ENCODE data around the gene GABBR2. TPM values are rescaled to one million over a fixed set of nuclear protein-coding genes. Genes with fewer than 3 reads are reported as not detected.

GABBR2 gene
- total and polyA plus RNA-seq, 9 of the 15 experiments (the other 6 are each of a cell fraction or from before 2014, with no cell fraction given) = 0.15 to 1.9 (median 0.32) TPM

DNA sequence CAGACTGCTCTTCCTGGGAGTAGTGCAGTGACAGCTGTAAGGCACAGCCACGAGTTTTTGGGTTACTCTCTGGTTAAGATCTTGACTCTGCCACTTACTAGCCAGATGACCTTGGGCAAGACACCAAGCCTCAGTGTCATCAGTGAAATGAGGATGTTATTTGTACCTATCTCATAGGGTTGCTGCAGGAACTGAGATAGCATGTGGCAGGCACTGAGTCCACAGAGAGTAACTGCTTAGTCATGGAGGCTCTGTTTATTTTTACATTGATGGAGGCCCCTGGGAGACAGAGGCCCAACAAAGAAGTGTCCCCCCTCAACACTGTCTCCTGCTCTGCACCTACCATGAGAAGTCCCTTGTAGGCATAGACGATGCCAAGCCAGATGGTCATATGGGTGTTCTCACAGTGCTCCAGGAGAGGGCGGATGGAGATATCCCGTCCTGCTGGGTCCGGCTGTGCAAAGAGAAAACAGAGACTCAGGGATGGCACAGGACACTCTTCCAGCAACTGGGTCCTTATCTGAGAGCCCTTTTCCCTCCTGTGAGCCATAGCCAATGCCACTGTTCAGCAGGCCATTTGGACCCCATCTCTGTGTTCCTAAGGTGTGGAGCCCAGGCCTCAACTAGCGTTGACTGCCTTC, 397.9 kb downstream of the GABBR2 start (continued):
- TF ChIP-seq, protein P1, sequence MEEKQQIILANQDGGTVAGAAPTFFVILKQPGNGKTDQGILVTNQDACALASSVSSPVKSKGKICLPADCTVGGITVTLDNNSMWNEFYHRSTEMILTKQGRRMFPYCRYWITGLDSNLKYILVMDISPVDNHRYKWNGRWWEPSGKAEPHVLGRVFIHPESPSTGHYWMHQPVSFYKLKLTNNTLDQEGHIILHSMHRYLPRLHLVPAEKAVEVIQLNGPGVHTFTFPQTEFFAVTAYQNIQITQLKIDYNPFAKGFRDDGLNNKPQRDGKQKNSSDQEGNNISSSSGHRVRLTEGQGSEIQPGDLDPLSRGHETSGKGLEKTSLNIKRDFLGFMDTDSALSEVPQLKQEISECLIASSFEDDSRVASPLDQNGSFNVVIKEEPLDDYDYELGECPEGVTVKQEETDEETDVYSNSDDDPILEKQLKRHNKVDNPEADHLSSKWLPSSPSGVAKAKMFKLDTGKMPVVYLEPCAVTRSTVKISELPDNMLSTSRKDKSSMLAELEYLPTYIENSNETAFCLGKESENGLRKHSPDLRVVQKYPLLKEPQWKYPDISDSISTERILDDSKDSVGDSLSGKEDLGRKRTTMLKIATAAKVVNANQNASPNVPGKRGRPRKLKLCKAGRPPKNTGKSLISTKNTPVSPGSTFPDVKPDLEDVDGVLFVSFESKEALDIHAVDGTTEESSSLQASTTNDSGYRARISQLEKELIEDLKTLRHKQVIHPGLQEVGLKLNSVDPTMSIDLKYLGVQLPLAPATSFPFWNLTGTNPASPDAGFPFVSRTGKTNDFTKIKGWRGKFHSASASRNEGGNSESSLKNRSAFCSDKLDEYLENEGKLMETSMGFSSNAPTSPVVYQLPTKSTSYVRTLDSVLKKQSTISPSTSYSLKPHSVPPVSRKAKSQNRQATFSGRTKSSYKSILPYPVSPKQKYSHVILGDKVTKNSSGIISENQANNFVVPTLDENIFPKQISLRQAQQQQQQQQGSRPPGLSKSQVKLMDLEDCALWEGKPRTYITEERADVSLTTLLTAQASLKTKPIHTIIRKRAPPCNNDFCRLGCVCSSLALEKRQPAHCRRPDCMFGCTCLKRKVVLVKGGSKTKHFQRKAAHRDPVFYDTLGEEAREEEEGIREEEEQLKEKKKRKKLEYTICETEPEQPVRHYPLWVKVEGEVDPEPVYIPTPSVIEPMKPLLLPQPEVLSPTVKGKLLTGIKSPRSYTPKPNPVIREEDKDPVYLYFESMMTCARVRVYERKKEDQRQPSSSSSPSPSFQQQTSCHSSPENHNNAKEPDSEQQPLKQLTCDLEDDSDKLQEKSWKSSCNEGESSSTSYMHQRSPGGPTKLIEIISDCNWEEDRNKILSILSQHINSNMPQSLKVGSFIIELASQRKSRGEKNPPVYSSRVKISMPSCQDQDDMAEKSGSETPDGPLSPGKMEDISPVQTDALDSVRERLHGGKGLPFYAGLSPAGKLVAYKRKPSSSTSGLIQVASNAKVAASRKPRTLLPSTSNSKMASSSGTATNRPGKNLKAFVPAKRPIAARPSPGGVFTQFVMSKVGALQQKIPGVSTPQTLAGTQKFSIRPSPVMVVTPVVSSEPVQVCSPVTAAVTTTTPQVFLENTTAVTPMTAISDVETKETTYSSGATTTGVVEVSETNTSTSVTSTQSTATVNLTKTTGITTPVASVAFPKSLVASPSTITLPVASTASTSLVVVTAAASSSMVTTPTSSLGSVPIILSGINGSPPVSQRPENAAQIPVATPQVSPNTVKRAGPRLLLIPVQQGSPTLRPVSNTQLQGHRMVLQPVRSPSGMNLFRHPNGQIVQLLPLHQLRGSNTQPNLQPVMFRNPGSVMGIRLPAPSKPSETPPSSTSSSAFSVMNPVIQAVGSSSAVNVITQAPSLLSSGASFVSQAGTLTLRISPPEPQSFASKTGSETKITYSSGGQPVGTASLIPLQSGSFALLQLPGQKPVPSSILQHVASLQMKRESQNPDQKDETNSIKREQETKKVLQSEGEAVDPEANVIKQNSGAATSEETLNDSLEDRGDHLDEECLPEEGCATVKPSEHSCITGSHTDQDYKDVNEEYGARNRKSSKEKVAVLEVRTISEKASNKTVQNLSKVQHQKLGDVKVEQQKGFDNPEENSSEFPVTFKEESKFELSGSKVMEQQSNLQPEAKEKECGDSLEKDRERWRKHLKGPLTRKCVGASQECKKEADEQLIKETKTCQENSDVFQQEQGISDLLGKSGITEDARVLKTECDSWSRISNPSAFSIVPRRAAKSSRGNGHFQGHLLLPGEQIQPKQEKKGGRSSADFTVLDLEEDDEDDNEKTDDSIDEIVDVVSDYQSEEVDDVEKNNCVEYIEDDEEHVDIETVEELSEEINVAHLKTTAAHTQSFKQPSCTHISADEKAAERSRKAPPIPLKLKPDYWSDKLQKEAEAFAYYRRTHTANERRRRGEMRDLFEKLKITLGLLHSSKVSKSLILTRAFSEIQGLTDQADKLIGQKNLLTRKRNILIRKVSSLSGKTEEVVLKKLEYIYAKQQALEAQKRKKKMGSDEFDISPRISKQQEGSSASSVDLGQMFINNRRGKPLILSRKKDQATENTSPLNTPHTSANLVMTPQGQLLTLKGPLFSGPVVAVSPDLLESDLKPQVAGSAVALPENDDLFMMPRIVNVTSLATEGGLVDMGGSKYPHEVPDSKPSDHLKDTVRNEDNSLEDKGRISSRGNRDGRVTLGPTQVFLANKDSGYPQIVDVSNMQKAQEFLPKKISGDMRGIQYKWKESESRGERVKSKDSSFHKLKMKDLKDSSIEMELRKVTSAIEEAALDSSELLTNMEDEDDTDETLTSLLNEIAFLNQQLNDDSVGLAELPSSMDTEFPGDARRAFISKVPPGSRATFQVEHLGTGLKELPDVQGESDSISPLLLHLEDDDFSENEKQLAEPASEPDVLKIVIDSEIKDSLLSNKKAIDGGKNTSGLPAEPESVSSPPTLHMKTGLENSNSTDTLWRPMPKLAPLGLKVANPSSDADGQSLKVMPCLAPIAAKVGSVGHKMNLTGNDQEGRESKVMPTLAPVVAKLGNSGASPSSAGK (IDR thresholded peaks at IDR 0.05) = peak; percentile 68
- TF ChIP-seq ZNF431 (CRISPR knock-in tag; IDR thresholded peaks at IDR 0.05) (0 out of 2 replicates have a peak, but pooled peaks have one; percentile 42), ZNF175 (CRISPR knock-in tag; IDR thresholded peaks at IDR 0.05; ENCODE audit: low read depth) (0 out of 2 replicates have a peak, but pooled peaks have one; percentile 38), MIER1 (IDR thresholded peaks at IDR 0.05; ENCODE audit: low read depth) (no peak), HMG20B (CRISPR knock-in tag; IDR thresholded peaks at IDR 0.05) (no peak), ETS2 (tag; IDR thresholded peaks at IDR 0.05; ENCODE audit: borderline replicate concordance, poor library complexity, severe bottlenecking) (no peak), ZNF263 (CRISPR knock-in tag; IDR thresholded peaks at IDR 0.05; ENCODE audit: borderline replicate concordance) (no peak), ZBTB1 (CRISPR knock-in tag; IDR thresholded peaks at IDR 0.05; ENCODE audit: borderline replicate concordance, low read depth) (no peak), ZNF316 (IDR thresholded peaks at IDR 0.05) (peak; percentile 94)
- TF ChIP-seq, protein P2, sequence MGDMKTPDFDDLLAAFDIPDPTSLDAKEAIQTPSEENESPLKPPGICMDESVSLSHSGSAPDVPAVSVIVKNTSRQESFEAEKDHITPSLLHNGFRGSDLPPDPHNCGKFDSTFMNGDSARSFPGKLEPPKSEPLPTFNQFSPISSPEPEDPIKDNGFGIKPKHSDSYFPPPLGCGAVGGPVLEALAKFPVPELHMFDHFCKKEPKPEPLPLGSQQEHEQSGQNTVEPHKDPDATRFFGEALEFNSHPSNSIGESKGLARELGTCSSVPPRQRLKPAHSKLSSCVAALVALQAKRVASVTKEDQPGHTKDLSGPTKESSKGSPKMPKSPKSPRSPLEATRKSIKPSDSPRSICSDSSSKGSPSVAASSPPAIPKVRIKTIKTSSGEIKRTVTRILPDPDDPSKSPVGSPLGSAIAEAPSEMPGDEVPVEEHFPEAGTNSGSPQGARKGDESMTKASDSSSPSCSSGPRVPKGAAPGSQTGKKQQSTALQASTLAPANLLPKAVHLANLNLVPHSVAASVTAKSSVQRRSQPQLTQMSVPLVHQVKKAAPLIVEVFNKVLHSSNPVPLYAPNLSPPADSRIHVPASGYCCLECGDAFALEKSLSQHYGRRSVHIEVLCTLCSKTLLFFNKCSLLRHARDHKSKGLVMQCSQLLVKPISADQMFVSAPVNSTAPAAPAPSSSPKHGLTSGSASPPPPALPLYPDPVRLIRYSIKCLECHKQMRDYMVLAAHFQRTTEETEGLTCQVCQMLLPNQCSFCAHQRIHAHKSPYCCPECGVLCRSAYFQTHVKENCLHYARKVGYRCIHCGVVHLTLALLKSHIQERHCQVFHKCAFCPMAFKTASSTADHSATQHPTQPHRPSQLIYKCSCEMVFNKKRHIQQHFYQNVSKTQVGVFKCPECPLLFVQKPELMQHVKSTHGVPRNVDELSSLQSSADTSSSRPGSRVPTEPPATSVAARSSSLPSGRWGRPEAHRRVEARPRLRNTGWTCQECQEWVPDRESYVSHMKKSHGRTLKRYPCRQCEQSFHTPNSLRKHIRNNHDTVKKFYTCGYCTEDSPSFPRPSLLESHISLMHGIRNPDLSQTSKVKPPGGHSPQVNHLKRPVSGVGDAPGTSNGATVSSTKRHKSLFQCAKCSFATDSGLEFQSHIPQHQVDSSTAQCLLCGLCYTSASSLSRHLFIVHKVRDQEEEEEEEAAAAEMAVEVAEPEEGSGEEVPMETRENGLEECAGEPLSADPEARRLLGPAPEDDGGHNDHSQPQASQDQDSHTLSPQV (IDR thresholded peaks at IDR 0.05) = peak; percentile 97
- TF ChIP-seq, protein P3, sequence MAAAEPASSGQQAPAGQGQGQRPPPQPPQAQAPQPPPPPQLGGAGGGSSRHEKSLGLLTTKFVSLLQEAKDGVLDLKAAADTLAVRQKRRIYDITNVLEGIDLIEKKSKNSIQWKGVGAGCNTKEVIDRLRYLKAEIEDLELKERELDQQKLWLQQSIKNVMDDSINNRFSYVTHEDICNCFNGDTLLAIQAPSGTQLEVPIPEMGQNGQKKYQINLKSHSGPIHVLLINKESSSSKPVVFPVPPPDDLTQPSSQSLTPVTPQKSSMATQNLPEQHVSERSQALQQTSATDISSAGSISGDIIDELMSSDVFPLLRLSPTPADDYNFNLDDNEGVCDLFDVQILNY (CRISPR knock-in tag; IDR thresholded peaks at IDR 0.05) = no peak

All from K562 (cell line).